Measurements from ENCODE around the gene MAML3. TPM values are rescaled to one million over a fixed set of nuclear protein-coding genes. Genes with fewer than 3 reads are reported as not detected.

The MAML3 gene
- total RNA-seq, 1 experiment from 2014 or later: 8.6 TPM

GRCh38 chr4:140156529-140157171, 2.7 kb upstream of the MAML3 start:
- no peak for DNase-seq (ENCODE audit: low spot score)

- no peak for DNase-seq (ENCODE audit: low spot score)
Measured at GRCh38 chr4:140154572-140154891, 548 bp upstream of the MAML3 start.

- DNase-seq (ENCODE audit: low spot score): no peak
Measured at GRCh38 chr4:140153419-140153717, 616 bp downstream of the MAML3 start.

GRCh38 chr4:140152751-140153418, 1.1 kb downstream of the MAML3 start:
- DNase-seq (ENCODE audit: low spot score): peak; percentile 64

GRCh38 chr4:140152013-140152703, 1.8 kb downstream of the MAML3 start:
- peak; percentile 90 for DNase-seq (ENCODE audit: low spot score)

GRCh38 chr4:140151699-140152012, 2.3 kb downstream of the MAML3 start:
- peak; percentile 95 for DNase-seq (ENCODE audit: low spot score)

- peak; percentile 95 for DNase-seq (ENCODE audit: low spot score)
Measured at GRCh38 chr4:140150886-140151698, 2.9 kb downstream of the MAML3 start.

- DNase-seq (ENCODE audit: low spot score): no peak
Measured at GRCh38 chr4:140150636-140150885, 3.4 kb downstream of the MAML3 start.

GRCh38 chr4:140149846-140150635, 3.9 kb downstream of the MAML3 start:
- DNase-seq (ENCODE audit: low spot score): peak; percentile 83

GRCh38 chr4:140144050-140144449, 9.9 kb downstream of the MAML3 start:
- no peak for DNase-seq (ENCODE audit: low spot score)

- DNase-seq (ENCODE audit: low spot score): peak; percentile 75
Measured at GRCh38 chr4:140141210-140141835, 12.7 kb downstream of the MAML3 start.

- DNase-seq (ENCODE audit: low spot score): no peak
Measured at GRCh38 chr4:140140566-140140965, 13.4 kb downstream of the MAML3 start.

GRCh38 chr4:140138428-140138827, 15.6 kb downstream of the MAML3 start:
- DNase-seq (ENCODE audit: low spot score): no peak

- peak; percentile 46 for DNase-seq (ENCODE audit: low spot score)
Measured at GRCh38 chr4:140137671-140138070, 16.3 kb downstream of the MAML3 start.

- DNase-seq (ENCODE audit: low spot score): no peak
Measured at GRCh38 chr4:140136509-140136908, 17.5 kb downstream of the MAML3 start.

GRCh38 chr4:140135529-140136088, 18.4 kb downstream of the MAML3 start:
- DNase-seq (ENCODE audit: low spot score): no peak

- no peak for DNase-seq (ENCODE audit: low spot score)
Measured at GRCh38 chr4:140134746-140135425, 19.1 kb downstream of the MAML3 start.

GRCh38 chr4:140133576-140133975, 20.4 kb downstream of the MAML3 start:
- no peak for DNase-seq (ENCODE audit: low spot score)

- DNase-seq (ENCODE audit: low spot score): no peak
Measured at GRCh38 chr4:140131675-140132229, 22.2 kb downstream of the MAML3 start.

GRCh38 chr4:140130677-140131076, 23.3 kb downstream of the MAML3 start:
- peak; percentile 82 for DNase-seq (ENCODE audit: low spot score)

Measured in HT-29 (cell line).